ENCODE data around the gene MGAT1.

Gene MGAT1

DNA sequence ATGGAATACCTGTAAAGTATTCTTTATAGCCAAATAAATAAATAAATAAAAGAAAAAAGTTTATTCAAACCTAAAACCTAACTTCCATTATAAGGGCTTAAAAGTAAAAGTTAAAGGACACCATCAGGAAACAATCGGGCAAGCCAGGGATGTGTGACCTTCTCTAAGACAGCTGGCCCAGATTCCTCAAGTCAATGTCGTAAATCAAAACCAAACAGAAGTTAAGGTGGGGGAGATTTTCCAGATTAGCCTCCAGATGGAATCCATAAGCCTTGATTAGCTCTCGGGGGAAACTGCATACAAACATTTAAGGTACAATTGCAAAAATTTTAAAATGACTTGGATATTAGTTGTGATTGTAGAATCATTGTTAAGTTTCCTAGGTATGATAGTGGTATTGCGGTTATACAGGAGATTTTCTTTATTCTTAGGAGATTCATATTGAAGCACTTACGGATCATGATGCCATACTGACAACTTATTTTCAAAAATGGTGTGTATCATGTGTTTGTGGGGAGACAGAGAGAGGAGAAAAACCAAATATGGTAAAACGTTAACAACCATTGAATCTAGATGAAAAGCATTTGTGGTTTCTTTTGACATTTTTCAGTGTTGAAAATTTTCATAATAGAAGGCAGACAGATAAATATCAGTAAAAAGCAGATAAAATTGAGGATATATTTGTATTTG, 21.5 kb upstream of the MGAT1 start:
- DNase-seq = no peak

DNA sequence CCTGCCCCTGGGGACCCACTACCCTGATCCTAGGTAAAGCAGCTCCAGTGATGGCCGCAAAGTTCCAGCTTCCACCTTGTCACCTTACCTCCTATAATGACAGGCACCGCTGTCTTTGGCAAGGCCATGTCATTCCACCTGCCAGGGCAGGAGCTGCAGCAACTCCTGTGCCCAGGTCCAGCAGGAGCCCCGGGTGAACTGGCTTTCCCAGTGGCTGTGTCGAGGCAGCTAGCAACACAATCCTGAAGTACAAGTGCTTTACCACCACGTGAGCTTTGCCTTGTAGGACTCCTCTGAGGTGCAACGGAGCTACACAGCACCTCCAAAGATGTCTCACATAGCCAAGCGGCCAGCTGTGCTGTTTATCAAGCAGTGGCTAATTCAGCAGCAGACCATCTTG, 20.7 kb upstream of the MGAT1 start:
- no peak for DNase-seq

DNA sequence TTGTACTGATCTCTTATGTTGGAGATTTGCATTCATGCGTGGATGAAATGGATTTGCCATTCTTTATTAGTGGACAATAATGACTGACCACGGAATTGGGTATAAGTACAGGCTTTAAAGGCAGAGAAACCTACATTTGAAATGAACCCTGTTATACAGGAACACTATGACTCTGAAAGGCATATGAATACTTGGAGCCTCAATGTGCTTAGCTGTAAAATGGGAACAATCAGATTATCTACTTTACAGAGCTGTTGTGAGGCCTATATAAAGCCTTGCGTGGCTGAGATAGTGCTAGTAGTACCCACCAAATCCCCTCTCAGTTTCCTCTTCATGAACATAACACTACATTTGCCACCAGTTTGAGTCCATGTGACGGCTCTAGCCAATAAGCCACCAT, 18.9 kb upstream of the MGAT1 start:
- no peak for DNase-seq

DNA sequence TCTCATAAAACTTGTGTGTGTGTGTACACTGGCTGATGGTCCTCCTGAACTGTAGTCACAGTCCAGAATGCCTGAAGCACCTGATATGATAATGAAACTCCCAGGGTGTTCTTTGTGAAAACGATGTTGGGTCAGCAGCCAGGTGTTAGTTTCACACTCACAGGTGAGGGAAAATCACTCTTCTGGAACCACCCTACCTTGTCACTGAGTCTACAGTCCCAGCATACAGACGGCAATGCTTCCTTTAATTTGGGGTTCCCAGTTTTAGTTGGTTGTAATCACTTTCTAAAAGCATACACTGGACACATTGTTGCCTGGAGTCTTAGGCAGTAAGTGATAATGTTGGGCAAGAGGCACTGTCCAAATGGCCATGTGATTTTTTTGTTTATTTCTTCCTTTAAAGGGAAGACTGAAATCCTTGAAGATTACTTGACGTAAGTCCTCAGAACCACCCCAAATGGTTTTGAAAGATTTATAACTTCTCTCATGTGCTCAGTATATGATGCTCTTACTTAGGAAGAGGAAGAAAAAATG, 18.2 kb upstream of the MGAT1 start:
- peak; percentile 80 to 97 (median 92) for DNase-seq

DNA sequence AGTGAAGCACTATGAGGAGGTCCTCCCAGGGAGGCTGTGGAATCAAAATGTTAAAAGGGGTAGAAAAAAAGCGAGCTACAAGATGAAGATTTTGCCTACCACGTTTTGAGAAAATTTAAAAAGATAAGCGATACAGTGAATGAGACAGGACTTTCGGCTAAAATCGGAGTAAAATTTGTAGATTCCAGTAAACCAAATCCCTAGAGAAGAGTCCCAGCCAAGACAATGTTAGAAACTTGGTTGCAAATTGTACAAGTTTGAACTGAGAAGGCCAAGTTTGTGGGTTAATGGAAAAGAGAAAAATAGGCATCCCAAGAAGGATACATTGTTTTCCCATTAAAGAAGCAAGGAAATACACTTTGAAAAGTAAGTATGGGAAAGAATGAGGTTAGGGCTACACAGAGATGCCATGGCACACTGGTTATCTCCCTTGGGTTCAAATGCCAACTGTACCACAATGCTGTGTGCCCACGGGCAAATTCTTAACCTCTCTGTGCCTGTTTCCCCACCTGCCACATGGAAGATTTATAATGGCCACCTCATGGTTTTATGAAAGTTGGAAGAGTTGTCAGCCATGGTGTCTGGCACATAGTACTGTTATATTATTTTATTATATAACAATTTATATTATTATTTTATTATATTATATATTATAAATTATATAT, 16.2 kb upstream of the MGAT1 start:
- no peak for DNase-seq

DNA sequence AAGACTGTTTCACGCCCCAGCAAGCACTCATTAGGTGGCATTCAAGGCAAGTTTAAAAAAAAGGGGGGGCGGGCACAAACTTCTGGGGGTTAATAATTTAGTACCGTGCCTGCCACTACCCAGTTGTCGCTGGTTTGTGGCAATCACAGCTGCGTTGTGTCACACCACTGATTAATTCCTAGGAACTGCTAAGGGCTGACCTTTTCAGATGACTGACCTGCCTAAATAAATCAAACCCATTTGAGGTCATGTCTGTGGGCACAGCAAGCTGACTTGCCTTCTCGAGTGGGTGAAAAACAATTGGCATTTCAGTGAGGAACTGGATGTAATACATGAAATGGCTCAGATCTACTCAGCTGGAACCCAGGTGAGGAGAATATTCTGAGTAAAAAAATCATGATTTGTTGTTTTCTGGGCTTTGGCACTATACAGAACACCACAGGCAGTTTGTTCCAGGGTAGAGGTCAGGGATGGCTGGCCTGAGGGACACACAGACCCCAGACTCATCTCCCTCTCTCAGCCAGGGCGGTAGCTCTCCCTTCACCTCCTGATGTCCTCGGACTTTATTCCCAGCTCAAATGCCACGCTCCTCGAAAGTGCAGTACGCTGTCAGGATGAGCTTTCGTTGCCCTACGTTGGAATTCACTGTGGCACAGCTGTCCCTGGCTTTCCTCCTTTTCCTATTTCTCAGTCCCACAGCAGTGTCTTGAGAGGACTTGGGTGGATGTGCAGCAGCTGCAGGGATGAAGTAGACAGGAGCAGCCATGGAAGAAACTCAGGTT, 15.5 kb upstream of the MGAT1 start:
- DNase-seq = peak; percentile 75 to 89 (median 80)

DNA sequence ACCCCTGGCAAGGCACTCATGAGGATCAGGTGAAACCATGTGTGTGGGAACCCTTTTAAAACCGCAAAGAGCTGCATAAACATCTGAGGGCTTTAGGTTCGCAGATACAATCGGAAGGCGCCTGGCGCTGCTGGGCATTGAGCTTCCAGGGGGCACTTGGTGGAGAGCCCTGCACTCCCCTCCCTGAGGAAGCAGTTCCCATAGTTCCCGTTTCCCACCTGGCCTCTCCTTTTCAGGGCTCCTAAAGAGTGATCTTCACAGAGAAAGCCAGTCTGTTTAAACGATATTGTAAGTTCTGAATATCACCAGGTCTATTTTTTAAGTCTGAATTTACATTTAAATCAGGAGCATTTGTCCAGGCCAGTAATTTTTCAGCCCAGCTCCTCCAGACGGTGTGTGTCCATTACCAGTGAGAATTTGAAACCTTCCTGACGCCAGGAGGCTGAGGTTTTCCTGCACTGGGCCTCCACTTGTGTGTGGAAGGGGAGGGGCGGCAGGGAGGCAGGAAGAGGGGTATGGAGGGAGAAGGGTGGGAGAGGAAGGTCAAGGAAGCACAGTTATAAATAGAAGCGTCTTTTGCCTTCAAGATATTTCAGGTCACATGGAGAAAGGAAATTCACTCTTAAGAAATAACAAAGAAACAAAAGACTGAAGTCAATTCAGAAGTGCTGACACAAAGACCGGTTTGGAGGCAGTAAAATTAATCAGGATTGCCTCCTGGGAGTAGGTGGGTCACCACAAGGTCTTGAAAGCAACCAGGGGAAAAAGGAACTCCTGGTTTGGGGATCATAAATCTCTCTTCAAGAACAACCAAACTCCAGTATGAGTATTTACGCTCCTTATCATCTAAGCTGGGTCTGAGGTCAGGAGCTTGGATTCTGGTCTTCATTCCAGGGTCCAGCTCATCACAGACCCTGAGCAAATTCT, 14.3 kb upstream of the MGAT1 start:
- DNase-seq = peak; percentile 49 to 81 (median 69)

DNA sequence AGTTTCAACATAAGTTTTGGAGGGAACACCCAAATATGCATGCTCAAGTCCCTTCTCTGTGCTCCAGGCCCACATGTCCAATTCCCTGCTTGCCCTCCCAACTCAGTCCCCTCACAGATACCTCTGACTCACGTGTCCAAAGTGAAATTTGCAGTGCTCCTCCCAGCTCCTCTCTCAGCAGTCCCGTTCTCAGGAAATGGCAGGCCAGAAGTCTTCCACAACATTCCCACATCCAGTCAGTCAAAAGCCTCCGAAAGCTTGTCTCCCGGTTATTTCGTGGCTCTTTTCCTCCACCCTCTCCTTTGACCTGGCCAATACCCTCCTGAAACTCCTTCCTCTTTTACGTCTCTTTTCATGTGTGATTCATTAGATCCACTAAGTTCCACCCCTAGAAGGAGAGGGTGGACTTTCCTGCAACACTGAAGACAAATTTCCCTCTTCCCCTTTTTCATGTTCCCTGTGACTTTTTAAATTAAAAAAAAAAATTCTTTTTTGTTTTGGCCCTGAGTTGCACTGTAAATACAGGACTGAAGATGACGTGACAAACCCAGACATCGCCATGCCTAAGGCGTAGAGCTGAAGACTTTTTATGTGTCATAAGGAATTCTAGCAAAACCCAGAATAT, 12.8 kb upstream of the MGAT1 start:
- DNase-seq = peak; percentile 75 to 95 (median 86)

DNA sequence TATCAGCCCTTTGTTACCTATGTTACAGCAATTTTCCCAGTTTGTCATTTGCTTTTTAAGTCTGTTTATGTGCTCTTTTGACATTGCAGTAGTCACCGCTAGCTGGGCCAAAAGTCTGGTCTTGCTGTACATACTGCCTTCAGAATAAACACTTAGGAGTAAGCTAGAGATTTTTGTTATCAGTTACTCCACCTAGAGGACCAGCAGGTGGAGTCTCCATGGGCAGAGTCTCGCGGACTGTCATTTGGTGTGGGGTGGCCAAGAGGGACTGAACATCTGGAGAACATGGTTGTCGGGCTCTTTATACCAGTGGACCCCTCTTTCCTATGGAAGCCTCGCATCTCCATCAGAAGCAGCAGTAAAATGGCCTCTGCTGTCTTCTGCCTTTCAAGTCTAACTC, 10.8 kb upstream of the MGAT1 start:
- DNase-seq = peak in 1 of 4 experiments; percentile 52

DNA sequence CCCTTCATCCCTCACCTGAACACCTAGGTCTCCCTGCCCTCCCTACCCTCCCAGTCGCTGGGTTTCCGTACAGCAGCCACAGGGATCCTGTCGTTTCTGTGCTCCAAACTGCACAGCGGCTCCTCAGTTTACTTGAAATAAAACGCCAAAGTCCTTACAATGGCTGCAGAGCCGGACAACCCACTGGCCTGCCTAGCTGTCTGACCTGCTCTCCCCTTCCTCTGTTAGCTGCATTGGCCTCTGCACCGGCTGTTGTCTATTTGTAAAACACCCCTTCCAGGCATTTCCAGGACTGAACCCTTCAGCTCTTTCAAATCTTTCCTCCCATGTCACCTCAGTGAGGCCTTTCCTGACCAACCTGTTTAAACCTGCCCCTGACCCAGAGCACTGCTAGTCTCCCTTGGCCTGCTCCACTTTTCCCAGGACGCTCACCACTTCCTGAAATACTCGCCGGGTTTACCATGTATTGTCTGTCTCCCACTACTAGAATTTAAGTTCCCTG, 9.1 kb upstream of the MGAT1 start:
- peak; percentile 42 to 56 (median 54) for DNase-seq

DNA sequence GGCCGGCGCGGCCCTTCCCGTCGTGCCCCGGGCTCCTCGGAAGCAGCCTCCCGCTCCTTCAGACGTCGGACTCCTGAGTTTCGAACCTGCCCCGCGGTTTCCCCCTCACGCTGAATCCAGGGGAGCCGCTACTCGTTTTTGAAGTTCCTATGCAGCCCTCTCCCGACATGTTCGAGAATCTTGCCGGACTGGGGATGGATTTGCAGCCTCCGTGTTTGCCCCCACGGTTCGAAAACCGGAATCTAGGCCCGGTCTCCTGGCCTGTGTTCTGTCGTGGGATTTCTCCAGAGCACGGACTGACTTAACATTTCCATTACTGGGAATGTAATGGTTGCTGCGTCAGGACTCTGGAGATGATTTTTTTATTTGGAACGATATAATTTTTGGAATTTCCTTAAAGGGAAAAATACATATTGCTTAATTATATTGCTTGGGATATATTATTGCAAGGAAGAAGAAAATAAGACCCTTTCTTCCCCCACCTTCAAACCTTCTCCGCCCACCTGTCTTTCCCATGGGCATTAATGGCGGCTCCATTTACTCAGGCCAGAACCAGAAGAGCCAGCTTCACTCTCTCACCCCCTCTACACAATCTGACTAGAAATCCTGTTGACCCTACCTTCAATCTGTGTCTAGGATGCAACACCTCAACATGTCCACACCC, 8.5 kb upstream of the MGAT1 start:
- DNase-seq = peak in 2 of 4 experiments; percentile 32 to 66

DNA sequence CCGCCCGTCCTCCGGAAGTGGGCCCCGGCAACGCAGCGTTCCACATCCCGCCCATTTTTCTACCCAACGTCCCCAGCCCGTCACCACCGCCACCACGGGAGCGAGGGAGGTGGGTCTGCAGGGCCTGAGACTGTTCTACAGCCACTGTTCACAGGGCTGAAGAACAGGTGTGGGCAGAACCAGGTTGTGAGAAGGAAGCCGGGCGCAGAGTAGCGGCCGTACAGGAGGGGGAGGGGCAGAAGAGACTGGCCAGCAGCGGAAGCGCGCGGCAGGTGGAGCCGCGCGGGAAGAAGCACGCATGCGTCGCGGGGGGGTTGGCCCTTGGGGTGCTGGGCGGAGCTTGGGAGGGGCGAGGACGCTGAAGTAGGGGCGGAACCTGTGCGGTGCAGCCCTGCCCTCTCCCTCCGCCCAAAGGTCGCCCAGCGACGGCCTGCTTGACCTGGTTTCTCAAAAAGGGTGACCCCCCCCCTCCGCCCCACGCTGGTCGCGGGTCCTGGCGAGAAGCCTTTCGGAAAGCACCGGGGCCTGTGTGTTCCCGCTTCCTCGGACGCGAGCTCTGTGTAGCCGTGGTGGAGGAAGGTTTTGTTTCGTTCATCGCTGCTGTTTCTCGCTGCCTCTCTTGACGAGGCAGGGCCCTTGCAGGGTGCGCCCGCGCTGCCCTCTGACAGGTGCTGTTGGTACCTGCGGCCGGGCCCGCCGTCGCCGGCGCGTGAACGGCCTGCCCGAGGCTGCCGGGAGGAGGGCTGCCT, 7.8 kb upstream of the MGAT1 start:
- peak; percentile 96 to 98 (median 98) for DNase-seq

DNA sequence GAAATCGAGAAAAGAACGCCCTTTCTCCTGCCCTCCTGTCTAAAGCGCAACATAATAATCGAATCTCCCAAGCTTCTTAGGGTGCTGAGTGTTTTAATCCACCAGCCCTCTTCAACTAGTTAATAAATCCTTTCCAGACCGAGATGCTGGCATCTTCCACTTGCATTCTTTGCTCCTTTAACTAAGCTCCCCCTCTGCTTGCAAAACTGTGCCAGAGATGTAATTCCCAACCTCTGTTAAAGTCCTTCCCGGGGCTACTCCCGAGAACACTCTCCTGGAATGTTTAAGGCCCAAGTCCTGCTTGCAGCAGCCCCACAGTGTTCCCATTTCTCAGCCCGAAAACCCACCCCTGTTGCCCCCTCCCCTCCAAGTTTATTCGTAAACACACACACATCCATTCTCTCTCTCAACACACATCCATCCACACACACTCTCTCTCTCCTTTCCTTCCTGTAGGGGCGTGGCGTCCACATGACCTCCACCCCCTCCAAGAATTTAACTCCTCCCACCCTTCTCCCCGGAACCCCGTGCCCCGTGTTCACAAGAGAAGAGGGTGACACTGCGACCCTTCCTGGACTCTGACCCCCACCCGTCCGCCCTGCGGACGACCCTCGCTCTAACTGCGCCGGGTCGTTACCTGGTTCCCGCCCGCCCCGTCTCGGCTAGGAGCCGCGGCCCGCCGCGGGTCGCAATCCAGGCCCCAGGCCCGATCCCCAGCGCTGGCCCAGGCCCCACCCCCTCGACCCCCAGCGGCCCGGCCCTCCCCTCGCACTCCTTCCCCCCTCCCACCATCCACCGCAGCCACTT, 7.0 kb upstream of the MGAT1 start:
- peak; percentile 79 to 92 (median 90) for DNase-seq

DNA sequence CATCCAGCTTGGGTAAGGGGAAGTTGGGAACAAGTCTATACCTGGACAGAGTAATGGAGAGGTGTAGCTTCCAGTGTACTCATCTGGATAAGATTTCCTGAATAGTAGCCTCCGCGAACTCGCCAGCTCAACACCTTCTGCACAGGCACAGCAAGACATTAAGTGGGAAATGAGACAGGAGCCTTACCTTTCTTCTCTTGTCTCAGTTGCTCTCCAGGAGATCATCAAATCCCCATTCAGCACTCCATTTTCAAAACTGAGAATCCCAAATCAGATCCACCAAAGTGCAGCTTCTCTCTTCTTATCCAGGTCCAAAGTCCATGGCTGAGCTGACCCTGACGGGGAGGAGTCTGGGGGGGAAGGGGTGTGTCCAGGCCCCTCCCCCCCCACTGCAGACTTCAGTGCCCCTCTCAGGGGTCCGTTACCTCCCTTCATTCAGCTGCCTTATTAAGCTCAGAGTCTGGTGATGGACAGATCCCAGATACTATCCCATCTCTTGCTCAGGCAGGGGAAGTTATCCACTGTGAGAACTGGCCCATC, 5.9 kb upstream of the MGAT1 start:
- DNase-seq = no peak

DNA sequence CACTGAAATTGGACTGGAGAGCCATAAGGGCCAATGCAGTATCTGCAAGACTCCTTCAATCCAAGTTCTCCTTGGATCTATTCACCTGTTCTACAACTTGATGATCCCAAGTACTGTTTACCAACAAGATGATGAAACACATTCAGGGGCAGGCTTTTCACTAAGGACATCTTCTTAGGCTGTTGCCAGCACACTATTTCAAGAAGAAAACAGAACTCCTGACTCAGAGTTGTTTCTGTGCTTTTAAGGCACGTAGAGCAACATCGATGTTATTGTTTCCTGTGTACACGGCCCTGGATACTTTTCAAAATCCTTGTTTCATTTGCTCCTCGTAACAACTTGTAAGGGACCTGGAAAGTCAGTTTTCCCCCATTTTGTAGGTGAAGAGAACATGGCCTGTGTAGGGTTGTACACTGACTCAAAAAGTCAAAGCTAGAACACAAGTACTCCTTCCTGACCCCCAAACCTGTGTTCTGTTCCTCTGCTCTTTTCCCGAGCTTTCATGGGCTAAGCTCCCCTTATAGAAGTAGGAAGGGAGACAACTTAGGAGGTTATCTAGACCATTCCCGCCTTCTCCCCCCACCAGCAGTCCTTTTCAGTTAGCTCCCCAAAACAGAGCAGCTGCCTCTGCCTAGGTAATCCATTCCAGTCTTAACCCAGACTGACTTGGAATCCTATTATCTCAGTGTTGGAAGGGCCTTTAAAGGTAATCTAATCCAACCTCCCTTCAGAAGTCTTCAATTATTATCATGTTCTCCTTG, 5.2 kb upstream of the MGAT1 start:
- DNase-seq = peak in 1 of 4 experiments; percentile 44

DNA sequence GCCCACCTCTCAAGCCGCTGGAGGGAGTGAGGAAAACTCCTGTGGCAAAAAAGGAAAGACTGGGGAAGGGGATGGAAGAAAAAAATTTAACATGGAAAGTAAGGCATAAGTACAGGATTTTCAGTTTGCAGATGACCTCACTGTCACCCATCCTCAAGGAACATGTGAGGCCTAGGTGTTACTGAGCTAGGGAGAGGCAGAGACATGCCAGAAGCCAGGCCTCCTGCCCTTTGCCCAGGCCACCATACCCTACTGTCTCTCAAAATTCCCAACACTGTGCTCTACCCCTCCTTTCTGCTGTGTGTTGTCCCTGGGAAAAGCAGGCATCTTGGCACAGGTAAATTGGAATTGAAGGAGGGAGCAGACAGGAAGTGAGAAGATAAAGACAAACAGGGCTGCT, 4.4 kb upstream of the MGAT1 start:
- no peak for DNase-seq

DNA sequence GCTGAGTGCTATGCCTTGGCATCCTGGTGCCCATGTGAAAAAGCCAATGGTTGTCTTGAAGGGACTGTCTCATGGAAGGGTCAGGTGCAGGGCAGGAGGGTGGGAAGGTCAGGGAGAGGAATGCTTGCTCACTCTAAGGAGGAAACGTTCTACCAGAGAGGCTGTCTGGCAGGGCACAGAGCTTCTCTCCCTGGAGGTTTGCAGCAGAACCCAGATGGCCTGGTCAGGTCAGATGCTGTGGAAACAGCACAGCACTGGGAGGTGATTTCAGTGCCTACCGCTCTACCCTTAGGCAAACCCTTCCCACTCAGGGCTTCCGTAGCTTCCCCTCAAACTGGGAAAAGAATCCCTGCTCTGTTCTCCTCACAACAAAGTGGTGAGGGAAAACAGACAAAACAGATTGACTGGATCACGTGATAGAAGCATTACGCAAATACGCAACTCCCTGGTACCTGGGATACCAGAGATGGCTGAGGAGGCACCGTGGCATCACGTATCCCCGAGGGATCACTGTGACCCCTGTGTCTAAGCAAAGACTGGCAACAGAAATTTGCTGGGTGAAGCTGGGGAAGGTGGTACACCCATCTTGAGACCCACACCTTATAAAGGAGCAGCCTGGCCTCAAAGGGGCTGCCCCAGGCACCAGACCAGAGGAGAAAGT, 3.9 kb upstream of the MGAT1 start:
- peak in 3 of 4 experiments; percentile 45 to 65 (median 48) for DNase-seq
